Activated naive CD4-positive, alpha-beta T cell treated with anti-CD3 and anti-CD28 coated beads for 36 hours (primary cell): ENCODE measurements around the gene THADA. TPM values are rescaled to one million over a fixed set of nuclear protein-coding genes. Genes with fewer than 3 reads are reported as not detected.
"Not testable (repeated sequence)": the region's sequence is repeated elsewhere in the genome, so short reads cannot be mapped to it uniquely, and the experiment has no call there.

Experiments
- CTCF ChIA-PET: fragments of 350-600 bp; sonication (Branson Sonifier 250); formaldehyde crosslinking; loops from one replicate; lab custom pipeline; 2021; ENCODE audit warnings: antibody characterized with exemption; lab: Charles Lee
- DNase-seq: peaks from one replicate; pipeline ENCODE4 v3.0.0-alpha.2; 2020
- H3K27ac Mint-ChIP-seq: one replicate; pipeline ENCODE4 v1.8.0; 2021; ENCODE audit warnings: mild to moderate bottlenecking, mixed read lengths
- H3K27me3 Mint-ChIP-seq: one replicate; pipeline ENCODE4 v1.8.0; 2021; ENCODE audit warnings: low read depth, mixed read lengths
- H3K36me3 Mint-ChIP-seq: one replicate; pipeline ENCODE4 v1.8.0; 2021; ENCODE audit warnings: low read depth, mixed read lengths
- H3K4me1 Mint-ChIP-seq: one replicate; pipeline ENCODE4 v1.8.0; 2021; ENCODE audit warnings: low read depth, mixed read lengths
- H3K4me3 Mint-ChIP-seq: one replicate; pipeline ENCODE4 v1.8.0; 2021; ENCODE audit warnings: mild to moderate bottlenecking, moderate library complexity, mixed read lengths
- H3K9me3 Mint-ChIP-seq: one replicate; pipeline ENCODE4 v1.8.0; 2021; ENCODE audit warnings: mixed read lengths
- intact Hi-C: fragments of 100-400 bp; cut with micrococcal nuclease; formaldehyde crosslinking; loops from one replicate; pipeline ENCODE4 v1.15.1; 2023
- total RNA-seq, 2 experiments: library from RNA; stranded (reverse); gene quantifications; one replicate each; pipeline ENCODE4 v1.2.3, GENCODE V29; 2021

The THADA gene
- total RNA-seq: 10 to 100 TPM; 28.6 to 31.5 TPM

GRCh38 chr2:43595603-43596412 is at the start of gene THADA:
THADA (minus strand) TSS chr2:43596038; CDS start chr2:43592392, 3,646 bp downstream.
- Mint-ChIP-seq H3K27me3 (no peaks in the 10 kb centered on the region), H3K4me1 (peaks cover 31% of the 10 kb centered on the region), H3K9me3 (no peaks in the 10 kb centered on the region), H3K36me3 (peaks cover 5% of the 10 kb centered on the region), H3K27ac (peak within 1 kb of the TSS; percentile 96), H3K4me3 (peak within 1 kb of the TSS; percentile 94)
- CTCF ChIA-PET: interaction anchor here (0.9 to 3.2 kb wide), 7 partner anchors 9 to 41 kb away, joined by 3 to 20 read pairs (median 6); partner anchors contain the start of gene PLEKHH2
- intact Hi-C loops: loop anchor here (1.0 to 5.0 kb wide), 6 partner anchors 13 to 786 kb away; partner anchors contain the start of genes LRPPRC, PLEKHH2 and PPM1B
- peak; percentile 99 for DNase-seq

DNA sequence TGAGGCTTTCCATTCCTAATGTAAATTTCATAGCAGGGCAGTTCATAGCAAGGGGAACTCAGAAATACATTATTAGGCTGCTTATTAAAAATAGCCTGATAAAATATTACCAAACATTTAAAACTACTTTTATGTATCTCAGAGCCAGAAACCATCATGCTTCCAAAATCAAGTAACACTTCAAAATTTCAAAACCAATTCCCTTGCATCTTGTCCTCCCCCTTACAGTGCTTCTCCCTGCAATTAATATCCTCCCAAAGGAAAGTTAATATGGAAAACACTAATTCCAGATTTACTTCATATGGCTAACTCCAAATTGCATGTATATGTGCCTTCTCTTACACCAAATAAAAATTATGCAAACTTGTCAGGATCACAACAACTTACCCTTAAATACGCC is 47.8 kb upstream of the THADA start:
- H3K36me3 Mint-ChIP-seq: no peaks in the 10 kb centered on the region
- DNase-seq: no peak
- intact Hi-C loops: no loop called here
- no peak overlapping the region for H3K27ac Mint-ChIP-seq
- H3K27me3 Mint-ChIP-seq: no peaks in the 10 kb centered on the region
- CTCF ChIA-PET: no interaction called here
- no peak overlapping the region for H3K4me3 Mint-ChIP-seq
- H3K4me1 Mint-ChIP-seq: no peaks in the 10 kb centered on the region
- H3K9me3 Mint-ChIP-seq: peaks cover 4% of the 10 kb centered on the region

DNA sequence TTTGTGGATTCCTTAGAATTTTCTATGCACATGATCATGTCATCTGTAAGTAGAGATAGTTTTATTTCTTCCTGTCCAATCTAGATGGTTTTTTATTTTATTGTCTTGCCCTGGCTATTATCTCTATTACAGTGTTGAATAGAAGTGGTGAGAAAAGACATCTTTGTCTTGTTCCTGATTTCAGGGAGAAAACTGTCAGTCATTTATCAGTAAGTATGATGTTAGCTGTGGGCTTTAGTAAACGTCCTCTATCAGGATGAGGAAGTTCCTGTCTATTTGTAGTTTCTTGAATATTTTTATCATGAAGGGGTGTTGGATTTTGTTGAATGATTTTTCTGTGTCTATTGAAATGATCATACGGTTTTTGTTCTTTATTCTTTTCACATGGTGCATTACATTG is 46.5 kb upstream of the THADA start:
- Mint-ChIP-seq H3K9me3 (peaks cover 4% of the 10 kb centered on the region), H3K27ac (no peak overlapping the region), H3K27me3 (peaks cover 4% of the 10 kb centered on the region), H3K4me3 (no peak overlapping the region), H3K36me3 (no peaks in the 10 kb centered on the region), H3K4me1 (peaks cover 5% of the 10 kb centered on the region)
- CTCF ChIA-PET: no interaction called here
- intact Hi-C loops: no loop called here
- DNase-seq: no peak

GRCh38 chr2:43637030-43637803 is 41.4 kb upstream of the THADA start, which contains the start of gene PLEKHH2:
PLEKHH2 (plus strand) TSS chr2:43637260; CDS start chr2:43644674, 7,414 bp downstream.
- Mint-ChIP-seq H3K36me3 (no peaks in the 10 kb centered on the region), H3K4me1 (peaks cover 5% of the 10 kb centered on the region)

GRCh38 chr2:43636621-43637020 is 40.8 kb upstream of the THADA start:
- intact Hi-C loops: loop anchor here (1.0 to 5.0 kb wide), 4 partner anchors 40 to 724 kb away; partner anchors contain the start of genes CAMKMT, DYNC2LI1, PREPL and THADA
- Mint-ChIP-seq H3K4me1 (peaks cover 5% of the 10 kb centered on the region), H3K27me3 (peaks cover 23% of the 10 kb centered on the region), H3K27ac (no peak overlapping the region), H3K36me3 (no peaks in the 10 kb centered on the region), H3K9me3 (peaks cover 4% of the 10 kb centered on the region), H3K4me3 (peak overlapping the region; percentile 79)
- CTCF ChIA-PET: interaction anchor here (0.7 to 1.3 kb wide), 10 partner anchors 23 to 213 kb away, joined by 3 to 5 read pairs (median 4); no protein-coding TSS in a partner anchor
- DNase-seq: peak; percentile 32

More at GRCh38 chr2:43637030-43637803, 41.4 kb upstream of the THADA start, which contains the start of gene PLEKHH2:
- intact Hi-C loops: loop anchor here (1.0 to 5.0 kb wide), 4 partner anchors 41 to 724 kb away; partner anchors contain the start of genes CAMKMT, DYNC2LI1, PREPL and THADA
- peaks cover 19% of the 10 kb centered on the region for H3K27me3 Mint-ChIP-seq
- peaks cover 4% of the 10 kb centered on the region for H3K9me3 Mint-ChIP-seq
- peak within 1 kb of the TSS; percentile 79 for H3K4me3 Mint-ChIP-seq
- H3K27ac Mint-ChIP-seq: no peak within 1 kb of the TSS
- CTCF ChIA-PET: interaction anchor here (0.7 to 1.3 kb wide), 10 partner anchors 24 to 212 kb away, joined by 3 to 5 read pairs (median 4); no protein-coding TSS in a partner anchor
- DNase-seq: peak; percentile 92

GRCh38 chr2:43636153-43636552 is 40.3 kb upstream of the THADA start:
- not testable (repeated sequence) for H3K36me3 Mint-ChIP-seq, H3K27ac Mint-ChIP-seq, H3K9me3 Mint-ChIP-seq, DNase-seq, H3K4me1 Mint-ChIP-seq
- intact Hi-C loops: loop anchor here (2.0 to 5.0 kb wide), 3 partner anchors 136 to 725 kb away; partner anchors contain the start of genes CAMKMT, DYNC2LI1 and PREPL
- H3K27me3 Mint-ChIP-seq: peaks cover 23% of the 10 kb centered on the region
- peak overlapping the region; percentile 47 for H3K4me3 Mint-ChIP-seq
- CTCF ChIA-PET: interaction anchor here (0.7 to 1.3 kb wide), 6 partner anchors 23 to 204 kb away, joined by 3 to 5 read pairs (median 4); no protein-coding TSS in a partner anchor

- H3K36me3 Mint-ChIP-seq: no peaks in the 10 kb centered on the region
- peaks cover 4% of the 10 kb centered on the region for H3K9me3 Mint-ChIP-seq
- DNase-seq: no peak
- peaks cover 5% of the 10 kb centered on the region for H3K4me1 Mint-ChIP-seq
- H3K27me3 Mint-ChIP-seq: peaks cover 23% of the 10 kb centered on the region
- intact Hi-C loops: loop anchor here (5.0 kb wide), 1 partner anchor 138 kb away; the partner anchor contains the start of gene DYNC2LI1
- H3K27ac Mint-ChIP-seq: no peak overlapping the region
- H3K4me3 Mint-ChIP-seq: no peak overlapping the region
- CTCF ChIA-PET: no interaction called here
Observed at GRCh38 chr2:43634604-43635306, 38.9 kb upstream of the THADA start.

GRCh38 chr2:43631618-43632317 is 35.9 kb upstream of the THADA start:
- intact Hi-C loops: no loop called here
- H3K4me1 Mint-ChIP-seq: no peaks in the 10 kb centered on the region
- CTCF ChIA-PET: no interaction called here
- peaks cover 20% of the 10 kb centered on the region for H3K27me3 Mint-ChIP-seq
- no peaks in the 10 kb centered on the region for H3K36me3 Mint-ChIP-seq
- no peaks in the 10 kb centered on the region for H3K9me3 Mint-ChIP-seq
- no peak overlapping the region for H3K27ac Mint-ChIP-seq
- no peak overlapping the region for H3K4me3 Mint-ChIP-seq
- no peak for DNase-seq

DNA sequence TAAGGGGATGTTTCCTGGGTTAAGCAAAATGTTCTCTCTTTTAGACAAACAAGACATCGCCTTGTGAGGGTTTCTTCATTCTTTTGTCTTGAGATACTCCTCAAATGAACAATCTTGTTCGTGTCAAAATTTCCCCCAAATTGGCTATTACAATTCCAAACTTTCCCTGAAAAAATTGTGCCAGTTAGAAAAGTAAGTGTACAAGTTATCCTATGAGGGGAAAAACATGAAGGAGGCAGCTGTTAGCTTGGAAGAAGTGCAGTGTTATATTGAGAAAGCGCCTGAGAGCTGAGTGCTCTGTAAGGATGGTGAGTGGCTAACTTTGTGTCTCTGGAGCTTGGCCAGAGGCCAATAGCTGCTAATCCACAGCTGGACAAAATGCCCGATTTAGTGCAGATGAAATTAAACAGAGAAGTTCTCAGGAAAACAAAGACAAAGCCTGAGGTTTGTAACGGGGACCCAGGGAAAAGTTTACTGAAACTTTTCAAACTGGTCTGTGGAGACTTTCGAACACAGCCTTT is 27.2 kb upstream of the THADA start:
- Mint-ChIP-seq H3K36me3 (no peaks in the 10 kb centered on the region), H3K4me3 (no peak overlapping the region), H3K27ac (no peak overlapping the region), H3K4me1 (no peaks in the 10 kb centered on the region), H3K9me3 (no peaks in the 10 kb centered on the region), H3K27me3 (peaks cover 8% of the 10 kb centered on the region)
- DNase-seq: no peak
- CTCF ChIA-PET: interaction anchor here (1.4 kb wide), 1 partner anchor 11 kb away, joined by 3 read pairs; no protein-coding TSS in a partner anchor
- intact Hi-C loops: no loop called here

DNA sequence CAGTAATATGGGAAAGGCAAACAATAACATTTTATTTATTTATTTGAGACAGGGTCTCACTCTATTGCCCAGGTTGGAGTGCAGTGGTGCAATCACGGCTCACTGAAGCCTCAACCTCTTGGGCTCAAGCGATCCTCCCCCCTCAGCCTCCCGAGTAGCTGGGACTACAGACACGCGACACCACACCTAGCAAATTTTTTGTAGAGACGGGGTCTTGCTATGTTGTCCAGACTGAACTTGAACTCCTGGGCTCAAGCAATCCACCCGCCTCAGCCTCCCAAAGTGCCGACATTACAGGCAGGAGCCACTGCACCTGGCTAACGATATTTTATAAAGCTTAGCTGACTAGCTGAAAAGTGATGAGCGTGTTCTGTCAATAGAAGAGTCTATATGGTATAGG is 23.7 kb upstream of the THADA start:
- H3K27ac Mint-ChIP-seq: no peak overlapping the region
- no peaks in the 10 kb centered on the region for H3K9me3 Mint-ChIP-seq
- H3K4me1 Mint-ChIP-seq: no peaks in the 10 kb centered on the region
- H3K36me3 Mint-ChIP-seq: no peaks in the 10 kb centered on the region
- H3K4me3 Mint-ChIP-seq: no peak overlapping the region
- DNase-seq: no peak
- H3K27me3 Mint-ChIP-seq: peaks cover 11% of the 10 kb centered on the region
- CTCF ChIA-PET: no interaction called here
- intact Hi-C loops: no loop called here
